SH-SY5Y (cell line): ENCODE results near the gene FBXO44.

Source experiments
- GATA2 ChIP-seq: IDR thresholded peaks from 2 replicates; pipeline ENCODE4 v1.6.1; 2011; ENCODE audit warnings: mild to moderate bottlenecking, low read depth, low read length
- GATA3 ChIP-seq: IDR thresholded peaks from 2 replicates; pipeline ENCODE4 v1.6.1; 2011; ENCODE audit warnings: low read depth, mild to moderate bottlenecking, low read length, moderate library complexity

DNA sequence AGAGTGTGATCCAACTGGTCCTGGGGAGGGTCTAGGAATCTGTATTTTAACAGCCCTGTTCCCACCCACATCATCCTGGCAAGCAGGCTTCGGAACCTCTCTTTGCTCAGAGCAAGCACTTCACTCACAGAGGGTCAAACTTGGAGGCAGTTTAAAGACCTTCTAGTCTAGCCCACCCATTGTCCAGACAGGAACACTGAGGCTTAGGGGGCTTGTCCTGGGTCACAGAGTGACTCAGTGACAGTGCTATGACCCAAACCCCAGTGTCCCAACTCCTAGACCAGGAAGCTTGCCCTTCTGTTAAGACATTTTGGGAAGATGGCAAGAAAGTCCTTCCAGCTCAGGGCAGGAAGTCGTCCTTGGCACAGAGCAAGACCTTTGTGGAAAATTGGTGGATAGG is 36.9 kb upstream of the FBXO44 start:
- TF ChIP-seq GATA2 (no peak), GATA3 (no peak)
